Stimulated activated CD4-positive, alpha-beta T cell treated with anti-CD3 and anti-CD28 coated beads, Interleukin-1b, Interleukin-23, amount 100 ng/mL, for 48 hours (primary cell): Measurements from ENCODE around the gene DPYSL4.

Experiments used
- DNase-seq: peaks from one replicate; pipeline ENCODE4 v3.0.0-alpha.2; 2020

Gene DPYSL4

DNA sequence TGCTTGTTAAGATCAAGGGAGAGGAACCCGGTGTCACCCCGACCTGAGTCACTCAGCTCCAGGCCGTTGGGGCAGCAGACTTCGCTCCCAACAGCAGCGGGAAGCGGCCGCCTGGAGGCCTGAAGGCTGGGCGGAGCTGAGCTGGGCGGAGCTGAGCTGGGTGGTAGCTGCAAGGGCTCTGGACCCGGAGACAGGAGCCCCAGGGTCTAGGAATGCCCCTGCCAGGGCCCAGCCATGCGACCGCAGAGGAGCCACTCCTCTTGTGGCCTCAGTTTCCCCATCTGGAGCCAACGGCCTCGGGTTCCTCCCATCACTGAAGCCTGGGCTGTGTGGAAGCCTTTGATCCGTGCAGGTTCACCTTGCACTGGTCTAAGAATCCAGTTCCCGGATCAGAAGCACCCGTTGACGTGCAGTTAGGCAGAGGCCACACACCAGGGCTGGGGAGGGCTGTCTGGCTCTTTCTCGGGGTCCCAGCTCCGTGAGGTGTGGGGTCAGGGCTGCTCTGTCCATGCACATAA lies 21.9 kb upstream of the DPYSL4 start:
- no peak for DNase-seq

DNA sequence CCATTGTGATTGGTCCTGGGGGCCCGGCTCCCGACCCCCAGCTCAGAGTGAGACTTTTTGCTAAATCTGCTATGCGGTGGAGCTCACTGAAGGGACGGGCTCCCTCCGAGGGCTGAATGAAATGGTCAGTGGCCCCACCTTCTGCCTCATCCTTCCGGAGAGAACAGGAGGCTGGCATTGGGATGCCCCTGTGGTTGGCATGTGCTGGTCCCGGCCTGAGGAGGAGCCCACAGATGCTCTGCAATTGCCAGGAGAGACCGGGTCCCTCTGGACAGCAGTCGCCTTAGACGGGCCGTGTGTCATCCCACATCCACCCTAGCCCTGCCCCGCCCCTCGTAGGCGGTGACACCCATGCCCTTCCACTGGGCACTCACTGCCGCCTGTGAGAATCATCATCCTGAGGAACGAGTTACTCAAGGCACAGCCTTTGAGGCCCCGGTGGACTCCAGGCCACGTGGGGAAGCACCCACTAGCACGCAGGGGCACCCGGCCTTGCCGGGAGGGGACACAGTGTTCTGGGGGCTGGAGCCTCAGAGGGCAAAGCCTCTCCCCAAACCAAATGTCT lies 21.2 kb upstream of the DPYSL4 start:
- no peak for DNase-seq

DNA sequence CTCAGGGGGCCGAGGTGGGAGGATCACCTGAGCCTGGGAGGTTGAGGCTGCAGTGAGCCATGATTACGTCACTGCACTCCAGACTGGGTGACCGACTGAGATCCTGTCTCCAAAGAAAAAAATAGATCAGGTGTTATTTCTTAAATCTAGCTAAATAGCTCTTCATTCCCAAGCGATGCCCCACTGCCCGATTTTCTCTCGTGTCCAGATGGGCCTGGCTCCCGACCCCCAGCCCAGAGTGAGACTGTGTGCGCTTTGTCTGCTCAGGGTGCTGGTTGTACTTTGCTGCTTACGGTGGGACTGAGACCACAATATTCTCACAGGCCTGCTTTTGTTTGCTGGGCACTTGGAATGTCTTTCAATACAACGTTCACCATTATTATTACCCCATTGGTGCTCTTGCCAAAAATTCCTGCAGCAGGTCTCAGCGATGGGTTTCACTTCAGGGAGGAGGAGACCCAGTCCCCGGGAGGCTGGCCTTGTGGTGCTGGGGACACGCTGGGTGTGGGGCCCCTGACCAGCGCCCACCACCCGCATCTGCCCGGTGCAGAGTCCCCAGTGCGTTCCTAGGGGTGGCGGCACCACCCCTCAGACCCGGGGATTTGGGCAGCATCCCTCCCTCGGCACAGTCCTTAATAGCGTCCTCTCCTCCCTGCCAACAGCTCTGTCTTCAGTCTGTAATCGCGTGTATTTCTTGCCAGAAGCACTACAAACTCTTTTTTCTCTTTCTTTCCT lies 20.4 kb upstream of the DPYSL4 start:
- DNase-seq, result no peak

DNA sequence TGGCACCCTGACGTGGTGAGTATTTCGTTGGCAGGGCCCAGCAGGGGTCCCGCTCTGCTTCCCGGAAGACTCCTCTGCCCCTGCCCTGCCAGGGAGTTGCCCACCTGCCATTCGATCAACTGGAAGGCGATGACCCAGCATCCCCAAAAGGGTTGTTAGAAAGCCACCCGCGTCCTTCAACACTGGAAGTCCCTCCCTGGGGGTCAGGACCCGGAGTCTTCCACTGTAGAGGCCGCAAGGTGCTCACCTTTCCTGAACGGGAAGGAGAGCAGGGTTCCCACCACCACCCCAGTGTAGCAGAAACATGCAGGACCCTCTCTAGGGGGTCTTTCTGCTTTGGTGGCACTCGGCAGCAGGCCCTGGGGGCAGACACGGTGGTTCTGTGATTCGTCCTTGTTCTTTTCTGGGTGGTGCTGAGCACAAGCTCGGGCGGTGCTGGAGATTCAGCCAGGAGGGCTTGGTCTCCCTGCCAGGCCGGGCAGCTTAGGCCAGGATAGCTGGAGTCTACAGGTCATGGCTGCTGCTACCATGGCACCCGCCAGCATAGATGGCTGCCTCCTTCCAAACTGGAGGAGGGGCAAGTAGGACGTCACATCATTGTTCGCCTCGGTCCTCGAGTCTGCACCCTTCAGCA lies 19.6 kb upstream of the DPYSL4 start:
- no peak for DNase-seq

DNA sequence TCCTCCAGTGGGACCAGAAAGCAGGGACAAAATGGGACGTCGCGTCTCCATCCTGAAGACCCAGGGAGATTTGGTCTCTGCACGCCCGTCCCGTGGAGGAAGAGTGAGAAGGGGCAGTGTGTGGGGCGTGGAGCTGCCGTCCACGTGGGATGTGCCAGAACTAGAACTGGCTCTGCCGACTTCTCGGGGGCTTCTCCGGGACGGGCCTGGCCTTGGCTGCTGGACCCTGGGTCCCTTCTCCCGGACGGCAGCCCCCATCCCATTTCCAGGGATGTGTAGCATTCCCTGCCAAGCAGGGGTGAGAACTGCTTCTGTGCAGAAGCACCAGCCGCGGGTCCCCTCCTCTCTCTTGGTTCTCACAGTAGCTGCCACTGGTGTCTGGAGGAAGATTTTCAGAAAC lies 18.8 kb upstream of the DPYSL4 start:
- DNase-seq, result no peak

DNA sequence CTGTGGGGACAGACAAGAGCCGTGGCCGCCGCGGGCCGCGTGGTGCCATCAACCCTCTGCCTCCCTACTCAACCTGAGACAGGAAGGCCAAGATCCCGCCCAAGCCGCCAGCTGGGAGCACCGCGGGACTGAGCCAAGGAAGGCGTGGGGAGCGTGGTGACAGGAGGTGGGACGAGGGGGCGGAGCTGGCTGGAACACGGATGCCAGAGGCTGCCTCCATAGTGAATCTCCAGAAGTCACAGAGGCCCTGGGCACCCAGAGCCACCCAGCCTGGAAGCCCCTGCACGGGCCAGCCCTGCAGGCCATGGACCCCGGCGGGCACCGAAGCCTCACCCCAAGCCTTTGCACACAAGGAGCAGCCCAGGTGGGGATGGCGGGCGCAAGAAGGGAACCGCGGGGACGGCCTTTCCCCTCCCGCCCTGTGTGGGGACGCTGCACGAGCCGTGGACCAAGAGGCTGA lies 18.1 kb upstream of the DPYSL4 start:
- DNase-seq, result no peak

DNA sequence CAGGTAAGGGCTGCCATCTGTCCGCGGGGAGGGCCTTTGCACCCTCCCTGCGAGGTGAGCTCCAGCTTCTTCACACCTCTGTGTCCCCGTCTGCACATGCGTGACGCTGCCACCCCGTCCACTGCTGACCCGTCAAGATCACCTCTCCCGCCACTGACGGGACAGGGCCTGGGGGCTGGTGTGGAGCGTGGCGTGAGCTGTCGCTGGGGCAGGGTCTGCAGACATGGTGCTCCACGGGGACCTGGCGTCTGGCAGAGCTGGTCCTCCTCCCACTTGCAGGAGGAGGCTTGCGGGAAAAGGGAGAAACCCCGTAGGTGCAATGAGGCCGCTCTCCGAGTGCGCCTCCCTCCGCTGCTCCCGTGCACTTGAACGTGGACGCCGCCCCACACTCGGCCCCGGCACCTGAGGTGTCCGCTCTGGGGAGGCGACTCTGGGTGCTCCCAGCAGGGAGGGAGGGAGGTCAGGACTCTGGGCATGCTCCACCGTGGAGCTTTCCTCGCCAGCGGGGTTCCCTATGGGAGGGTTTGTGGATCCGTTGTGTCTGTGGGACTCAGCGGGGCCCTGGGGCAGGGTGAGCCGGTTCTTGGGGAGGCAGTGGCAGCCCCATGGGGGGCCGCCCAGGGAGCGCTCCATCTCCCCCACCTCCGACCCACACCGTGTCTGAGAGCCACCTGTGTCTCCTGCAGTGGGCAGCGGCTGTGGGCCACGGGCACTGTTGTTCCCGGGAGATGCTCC lies 17.6 kb upstream of the DPYSL4 start:
- DNase-seq, result no peak

DNA sequence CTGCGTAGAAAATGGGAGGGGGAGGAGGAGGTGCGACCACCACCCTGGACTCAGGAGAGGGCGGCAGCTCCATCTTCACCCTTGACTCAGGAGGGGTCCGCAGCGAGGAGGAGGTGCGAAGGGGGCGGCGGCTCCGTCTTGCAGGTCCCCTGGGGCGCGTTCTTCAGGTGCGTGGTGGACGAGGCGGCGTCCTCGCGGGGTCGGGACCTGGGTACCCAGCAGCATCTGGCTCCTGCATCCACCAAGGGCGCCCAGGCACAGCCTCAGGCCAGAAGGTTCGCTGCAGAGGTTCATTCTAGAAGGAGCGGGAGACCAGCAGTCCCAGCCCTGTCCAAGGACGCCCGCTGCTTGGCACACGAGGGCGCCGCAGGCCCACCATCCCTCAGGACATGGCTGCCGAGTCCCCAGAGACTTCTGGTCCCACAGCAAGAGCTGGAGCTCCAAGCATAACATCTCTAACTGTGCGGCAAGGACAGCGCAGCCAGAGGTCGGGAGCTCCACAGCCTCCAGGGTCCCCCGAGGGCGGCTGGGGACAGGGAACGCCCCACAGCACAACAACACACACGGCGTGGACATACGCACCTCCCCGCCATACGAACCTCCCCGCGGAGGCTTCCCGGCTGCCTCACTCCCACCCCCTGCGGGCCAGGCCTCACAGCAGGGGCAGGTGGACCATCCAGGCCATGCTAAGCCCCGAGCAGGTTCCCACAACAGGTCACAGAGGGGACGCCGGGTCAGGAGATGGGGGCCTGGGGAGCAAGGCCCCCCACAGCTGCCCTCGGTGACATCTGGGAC lies 16.8 kb upstream of the DPYSL4 start:
- DNase-seq, result no peak

DNA sequence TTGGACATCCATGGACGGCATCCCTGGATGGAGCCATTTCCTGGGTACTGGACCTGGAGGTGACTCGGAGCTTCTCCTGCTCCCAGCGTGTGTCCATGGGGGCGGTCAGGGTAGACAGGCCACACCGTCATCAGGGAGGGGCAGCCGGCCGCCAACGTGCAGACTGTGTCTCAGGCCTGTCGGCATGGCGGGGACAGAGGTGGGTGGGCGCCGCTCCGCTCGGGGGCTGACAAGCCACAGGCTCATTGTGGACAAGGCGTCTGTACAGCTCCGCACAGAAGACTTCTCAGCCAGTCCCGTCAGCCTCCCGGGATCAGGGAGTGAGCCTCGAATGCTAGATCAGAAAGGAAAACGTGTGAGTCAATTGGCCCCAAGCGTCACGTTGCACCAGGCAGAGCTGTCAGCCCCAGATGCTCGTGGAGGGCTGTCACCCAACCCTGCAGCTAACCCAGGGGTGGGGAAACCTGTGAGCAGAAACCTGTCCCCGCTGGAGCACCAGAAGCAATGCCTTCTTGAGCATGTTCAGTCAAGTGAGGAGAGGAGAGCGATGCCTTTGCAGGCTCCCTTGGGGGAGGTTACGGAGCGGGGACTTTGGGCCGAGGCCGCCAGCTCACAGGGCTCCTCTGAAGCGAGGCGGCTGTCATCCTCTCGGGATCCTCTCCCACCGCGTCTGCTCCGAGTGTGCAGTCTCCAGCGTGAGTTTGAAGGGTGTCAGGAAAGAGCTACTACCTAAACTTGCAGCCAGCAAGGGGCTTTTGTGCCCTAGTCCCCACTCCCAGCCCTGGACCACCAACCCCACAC lies 16.0 kb upstream of the DPYSL4 start:
- no peak for DNase-seq

DNA sequence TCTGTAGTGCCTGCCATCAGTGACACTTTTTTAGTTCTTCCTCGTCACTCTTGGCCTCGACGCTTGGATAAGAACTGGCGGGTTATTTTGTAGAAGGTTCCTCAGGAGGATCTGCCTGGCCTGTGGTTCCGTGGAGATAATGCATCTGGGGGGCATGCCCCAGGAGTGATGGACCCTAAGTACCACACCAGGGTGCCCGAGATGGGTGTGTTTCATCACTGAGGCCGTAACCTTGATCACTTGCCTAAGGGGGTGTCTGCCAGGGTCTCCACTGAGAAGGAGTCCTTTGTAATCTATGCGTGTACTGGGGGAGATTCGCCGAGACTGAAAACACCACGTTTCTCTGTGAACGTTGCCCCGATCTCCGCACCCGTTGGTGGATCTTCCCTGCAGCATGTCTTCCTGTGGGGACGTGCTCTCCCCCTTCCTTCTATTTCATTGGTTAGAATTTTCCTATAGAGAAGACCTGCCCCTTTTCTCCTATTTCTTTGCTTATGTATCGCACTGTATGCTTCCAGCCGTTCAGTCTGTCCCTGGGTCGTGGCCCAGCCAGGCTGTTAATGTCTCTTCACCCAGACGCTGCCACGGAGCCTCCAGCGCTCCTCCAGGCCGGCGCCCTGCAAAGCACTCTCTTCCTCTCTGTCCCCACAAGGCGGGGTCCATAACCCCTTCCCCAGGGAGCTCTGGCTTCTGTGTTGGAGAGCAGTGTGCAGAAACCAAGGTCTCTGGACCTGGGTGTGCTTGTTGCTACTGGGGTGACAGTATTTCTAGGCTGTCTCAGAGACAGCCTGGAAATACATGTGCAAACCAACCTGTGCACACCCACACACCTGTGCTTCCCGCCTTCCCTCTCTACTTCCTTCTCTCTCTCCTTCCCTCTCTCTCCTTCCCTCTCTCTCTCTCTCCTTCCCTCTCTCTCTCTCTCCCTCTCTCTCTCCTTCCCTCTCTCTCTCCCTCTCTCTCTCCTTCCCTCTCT lies 14.4 kb upstream of the DPYSL4 start:
- DNase-seq, result no peak

DNA sequence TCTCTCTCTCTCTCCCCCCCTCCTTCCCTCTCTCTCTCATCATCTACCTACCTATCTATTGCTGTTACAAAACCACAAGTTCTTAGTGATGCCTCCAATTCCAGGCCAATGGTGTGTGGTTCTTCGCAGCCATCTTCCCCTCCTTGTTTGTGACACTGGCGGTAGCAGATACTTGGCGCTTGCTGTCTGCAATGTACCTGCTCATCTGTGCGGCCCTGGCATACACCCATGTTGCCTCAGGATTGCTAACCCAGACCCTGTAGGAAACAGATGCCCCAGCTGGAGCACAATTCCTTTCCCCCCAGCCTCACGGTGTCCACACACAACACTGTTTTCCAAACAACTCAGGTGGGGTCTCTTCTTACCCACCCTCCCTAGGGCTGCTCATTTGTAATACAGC lies 13.6 kb upstream of the DPYSL4 start:
- DNase-seq, result no peak

DNA sequence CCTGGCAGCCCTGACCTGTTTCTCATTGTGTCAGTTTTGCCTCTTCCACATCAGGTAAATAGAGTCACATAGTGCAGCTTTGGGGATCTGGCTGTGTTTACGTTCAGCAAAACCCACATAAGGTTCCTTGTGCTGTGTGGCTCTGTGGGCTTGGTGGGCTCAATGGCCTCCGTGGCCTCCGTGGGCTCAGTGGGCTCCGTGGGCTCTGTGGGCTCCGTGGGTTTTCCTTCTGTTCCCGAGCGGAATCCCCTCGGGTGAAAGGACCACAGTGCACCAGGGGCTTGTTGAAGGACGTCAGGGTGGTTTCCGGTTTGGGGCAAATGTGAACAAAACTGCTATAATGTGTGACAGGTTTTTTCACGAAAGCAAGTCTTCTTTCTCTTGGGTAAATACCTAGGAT lies 12.5 kb upstream of the DPYSL4 start:
- DNase-seq, result no peak

DNA sequence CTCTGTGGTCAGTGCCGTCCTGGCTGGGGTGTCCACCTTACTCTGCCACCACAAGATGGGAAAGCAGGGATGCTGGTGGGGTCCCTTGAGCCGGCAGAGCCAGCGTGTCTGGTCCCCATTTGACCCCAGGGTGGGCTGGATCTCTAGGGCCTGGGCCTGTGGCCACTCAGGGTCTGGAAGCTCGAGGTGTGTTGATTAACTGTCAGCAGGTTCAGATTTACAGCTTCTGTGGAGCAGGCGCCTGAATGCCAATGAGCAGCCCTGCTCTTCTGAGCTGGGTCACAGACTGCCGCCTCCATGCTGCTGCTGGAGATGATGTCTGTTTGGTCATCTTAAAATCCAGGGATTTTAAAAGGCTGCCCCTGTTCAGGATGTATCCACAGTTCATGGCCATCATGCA lies 11.3 kb upstream of the DPYSL4 start:
- no peak for DNase-seq

DNA sequence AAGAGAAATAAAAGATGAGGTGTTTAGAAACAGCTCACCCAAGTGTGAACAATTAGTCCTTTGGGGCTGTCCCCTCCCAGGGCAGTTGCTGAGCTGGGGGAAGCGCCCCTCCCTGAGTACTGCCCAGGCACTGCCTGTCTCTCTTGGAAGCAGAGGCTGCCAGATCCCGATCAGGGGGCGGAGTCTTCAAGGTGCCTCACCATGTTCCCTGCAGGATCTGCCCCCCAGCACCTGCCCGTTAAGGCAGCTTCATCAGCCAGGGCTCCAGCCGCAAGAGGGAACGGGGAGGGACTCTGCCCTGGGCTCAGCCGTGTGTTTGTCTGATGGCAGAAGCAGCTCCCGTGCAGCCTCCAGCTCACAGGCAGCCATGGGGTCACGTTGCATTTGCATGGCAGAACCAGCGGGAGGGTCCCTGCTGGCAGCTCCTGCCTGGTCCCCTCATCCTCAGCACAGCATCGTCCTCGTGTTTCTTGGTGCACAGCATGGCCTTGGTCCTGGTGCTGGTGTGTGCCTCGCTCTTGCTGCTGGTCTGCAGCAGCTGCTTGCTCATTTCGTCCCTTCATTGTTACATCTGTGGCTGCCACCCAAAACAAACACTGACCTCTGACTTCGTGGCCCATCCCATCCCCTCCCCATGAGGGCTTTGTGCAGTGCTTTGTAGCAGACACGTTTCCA lies 10.7 kb upstream of the DPYSL4 start:
- peak; percentile 40 for DNase-seq

DNA sequence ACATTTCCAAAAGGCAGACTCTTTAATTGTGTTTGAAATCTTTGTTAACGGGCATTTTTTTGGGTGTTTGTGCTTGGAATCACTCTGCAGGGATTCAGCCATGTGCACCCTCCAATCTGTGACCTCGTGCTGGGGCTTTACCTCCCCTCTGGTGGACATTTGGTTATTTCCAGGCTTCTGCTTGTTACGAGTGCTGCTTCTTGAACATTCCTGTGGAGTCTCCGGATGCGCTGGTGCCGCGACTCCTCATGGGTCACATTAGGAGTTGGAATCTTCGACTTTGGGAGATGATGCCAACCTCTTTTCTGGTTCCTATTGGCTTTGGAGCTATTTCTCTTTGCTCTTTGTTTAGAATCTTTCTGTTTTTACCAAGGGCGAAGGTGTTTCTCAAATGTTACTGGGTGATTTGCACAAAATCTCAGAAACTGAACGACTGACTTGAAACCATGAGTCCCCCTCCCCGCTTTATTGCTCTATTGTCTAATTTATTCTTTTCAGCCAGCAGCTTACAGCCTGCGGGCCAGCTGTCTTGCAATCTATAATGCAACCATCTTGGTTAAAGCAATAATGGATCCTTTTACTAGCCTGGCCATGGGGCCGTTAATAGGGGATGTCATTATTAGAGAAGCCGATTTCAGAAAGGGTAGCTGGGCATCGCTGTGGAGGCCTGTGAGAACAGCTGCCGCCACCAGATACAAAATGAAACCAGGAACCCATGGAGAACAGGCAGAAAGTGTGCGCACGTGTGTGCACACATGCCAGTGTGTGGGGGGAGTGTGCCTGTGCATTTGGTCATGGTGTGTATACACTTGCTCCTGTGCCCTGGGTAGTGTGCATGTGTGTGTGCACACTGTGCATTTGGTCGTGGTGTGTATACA lies 9.9 kb upstream of the DPYSL4 start:
- no peak for DNase-seq

DNA sequence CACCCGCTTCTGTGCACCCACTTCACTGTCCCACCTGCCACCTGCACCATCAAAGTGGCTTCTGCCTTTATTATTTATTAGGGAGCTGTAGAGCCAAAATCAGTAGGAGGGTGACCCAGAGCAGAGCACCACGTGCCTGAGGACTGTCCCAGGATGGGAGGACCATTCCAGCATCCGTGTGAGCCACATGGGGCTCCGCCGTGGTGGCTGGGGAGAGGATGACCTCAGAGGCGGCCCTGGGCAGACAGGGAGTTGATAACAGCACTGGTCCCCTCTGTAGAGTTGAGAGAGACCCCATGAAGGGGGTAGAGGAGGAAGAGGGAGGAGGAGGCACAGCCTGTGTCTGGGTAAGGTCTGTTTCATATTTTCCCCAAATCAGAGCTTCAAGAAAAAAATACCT lies 8.7 kb upstream of the DPYSL4 start:
- DNase-seq, result no peak

DNA sequence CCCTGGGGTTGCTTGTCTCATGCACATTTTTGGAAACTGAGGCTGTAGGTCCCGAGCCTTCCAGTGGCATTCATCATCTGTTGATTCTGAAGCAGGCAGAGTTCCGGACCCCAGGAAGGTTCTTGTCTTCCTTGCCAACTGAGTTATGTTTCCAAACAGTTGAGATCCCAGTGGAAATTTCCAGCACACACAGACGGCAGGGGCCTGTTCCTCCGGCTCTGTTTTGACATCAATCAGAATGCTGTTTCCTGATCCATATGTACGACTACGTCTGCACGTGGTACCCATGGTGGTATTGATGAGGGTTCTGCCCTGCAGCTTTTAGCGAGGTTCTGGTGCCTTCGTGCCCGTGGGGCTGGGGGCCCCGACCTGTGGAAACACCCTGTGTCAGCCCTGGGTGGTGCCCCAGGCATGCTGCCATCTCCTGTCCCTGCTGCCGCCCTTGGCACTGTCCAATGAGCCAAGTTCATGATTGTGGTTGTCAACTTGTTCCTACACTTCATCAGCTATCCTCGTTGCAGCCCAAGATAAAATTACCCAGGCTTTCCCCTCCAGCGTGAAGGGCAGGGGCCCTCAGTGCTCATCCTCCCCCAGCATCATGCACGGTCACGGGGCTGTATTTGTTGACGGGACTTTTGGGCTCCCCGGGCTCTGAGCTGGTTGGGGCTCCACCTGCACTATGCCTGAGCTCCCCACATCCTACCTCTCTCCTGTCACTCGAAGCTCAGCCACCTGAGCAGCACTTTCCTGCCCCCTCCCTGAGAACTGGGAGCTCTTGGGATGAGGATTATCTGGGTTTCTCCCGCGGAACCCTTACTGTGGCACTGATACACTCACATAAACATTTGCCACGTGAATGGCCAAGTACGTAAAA lies 7.8 kb upstream of the DPYSL4 start:
- DNase-seq, result no peak
